Measurements from ENCODE around the gene NTM.

Gene NTM

DNA sequence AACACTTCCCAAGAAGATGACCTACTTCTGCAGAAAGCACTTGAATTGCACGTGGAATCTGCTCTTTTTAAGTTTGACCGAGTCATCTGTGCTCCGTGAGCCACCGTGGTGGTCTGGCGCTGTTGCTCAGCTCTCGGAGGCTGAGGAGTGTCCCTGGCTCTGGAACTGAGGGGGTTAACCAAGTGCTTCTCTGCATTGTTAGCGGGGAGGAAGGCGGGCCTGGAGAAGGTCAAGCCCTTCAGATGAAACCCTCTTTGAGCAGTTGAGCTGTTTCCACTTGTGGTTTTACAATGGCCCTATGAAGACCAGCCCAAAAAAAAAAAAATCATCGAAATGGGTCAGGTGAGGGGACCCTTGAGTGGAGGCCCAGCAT lies 286.4 kb downstream of the NTM start:
- DNase-seq = no peak

GRCh38 chr11:131658414-131658813 lies 288.0 kb downstream of the NTM start:
- no peak for DNase-seq

DNA sequence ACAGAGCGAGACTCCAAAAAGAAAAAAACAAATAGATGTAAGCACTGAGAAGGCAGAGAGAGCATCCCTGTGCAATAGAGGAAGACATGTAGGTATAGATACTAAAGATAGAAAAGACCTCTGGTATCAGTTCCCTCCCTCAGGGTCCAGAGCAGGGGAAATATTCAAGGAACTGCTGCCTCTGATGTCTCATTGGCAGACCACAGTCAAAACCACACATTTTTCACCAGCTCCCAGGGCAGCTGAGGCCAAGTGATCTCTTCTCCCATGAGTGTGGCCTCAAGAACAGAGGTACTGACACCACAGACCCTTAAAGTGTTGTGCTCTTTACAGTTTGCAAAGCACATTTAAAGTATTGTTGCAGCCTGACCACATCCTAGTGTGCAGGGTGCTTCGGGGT lies 288.5 kb downstream of the NTM start:
- no peak for DNase-seq

DNA sequence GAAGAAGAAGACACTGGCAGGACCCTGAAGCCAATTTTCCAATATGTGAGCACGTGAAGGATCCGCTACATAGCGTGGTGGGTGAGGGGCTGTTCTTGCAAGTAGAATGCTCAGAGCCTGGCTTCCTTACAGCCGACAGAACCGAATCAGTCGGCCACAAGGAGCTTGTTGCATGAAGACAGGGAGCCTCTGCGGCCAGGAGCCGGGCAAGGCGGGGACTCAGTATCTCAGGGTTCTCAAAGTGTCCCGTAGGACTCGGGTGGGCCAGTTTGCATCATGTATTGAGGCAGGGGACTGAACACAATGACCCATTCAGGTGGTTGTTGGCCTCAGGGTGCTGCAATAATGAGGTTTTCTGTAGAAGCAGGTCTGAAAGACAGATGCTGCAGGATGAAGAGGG lies 289.5 kb downstream of the NTM start:
- no peak for DNase-seq

DNA sequence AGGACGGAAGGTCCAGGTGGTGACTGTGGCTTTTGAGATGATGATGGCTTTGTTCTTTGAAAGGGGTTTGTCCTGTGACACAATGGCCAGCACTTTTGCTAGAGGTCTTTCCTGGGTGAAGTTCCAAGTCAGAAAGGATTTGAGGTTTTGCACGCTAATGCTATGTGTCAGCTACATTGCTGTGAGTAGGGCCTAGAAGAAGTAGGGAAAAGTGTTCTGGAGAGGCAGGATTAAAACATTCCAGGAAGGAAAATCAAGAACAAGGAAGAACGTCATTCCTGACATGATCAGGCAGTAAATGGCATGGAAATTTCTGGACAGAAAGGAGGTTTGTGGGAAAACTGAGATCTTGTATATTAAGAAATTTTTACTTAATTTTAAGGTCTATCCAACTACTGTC lies 290.7 kb downstream of the NTM start:
- DNase-seq = no peak

- DNase-seq = peak; percentile 69
Observed at GRCh38 chr11:131662317-131662972, 292.0 kb downstream of the NTM start.

DNA sequence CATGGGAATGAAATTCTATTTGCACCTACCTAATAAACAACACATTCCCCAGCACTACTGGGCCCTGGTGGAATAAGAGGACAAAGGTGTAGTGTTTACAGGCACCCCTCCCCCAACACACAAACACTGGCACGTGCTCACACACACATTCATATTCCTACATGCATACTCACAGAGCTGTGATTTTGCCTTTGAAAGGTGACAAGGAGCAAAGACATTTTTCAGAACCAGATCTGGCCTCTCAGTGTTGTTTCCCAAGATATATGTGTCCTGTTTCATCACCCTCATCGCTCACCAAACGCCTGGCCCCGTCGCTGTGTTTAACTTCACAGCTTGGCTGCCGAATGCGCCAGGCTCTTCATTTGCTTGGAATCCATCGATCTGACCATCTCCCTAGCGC lies 292.6 kb downstream of the NTM start:
- no peak for DNase-seq

GRCh38 chr11:131663405-131664200 lies 293.2 kb downstream of the NTM start:
- no peak for DNase-seq

DNA sequence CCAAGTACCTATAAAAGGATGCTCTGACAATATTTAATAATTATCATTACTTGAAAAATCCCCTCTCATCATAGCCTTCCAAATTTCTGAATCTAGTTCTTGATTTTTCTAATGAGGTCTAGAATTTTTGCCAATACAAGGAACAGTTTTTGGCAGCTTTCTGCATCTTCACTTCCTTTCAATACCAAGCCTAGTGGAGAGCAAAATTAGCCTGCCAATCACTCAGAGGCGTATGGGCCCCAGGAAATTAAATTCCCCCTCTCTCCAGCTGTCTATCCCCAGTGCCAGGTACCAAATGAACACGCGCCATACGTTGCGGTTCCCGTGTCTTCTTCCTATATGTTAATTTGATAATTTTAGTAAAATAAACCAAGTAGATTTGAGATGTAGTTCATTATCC lies 293.9 kb downstream of the NTM start:
- no peak for DNase-seq

- no peak for DNase-seq
Observed at GRCh38 chr11:131664816-131665215, 294.4 kb downstream of the NTM start.

DNA sequence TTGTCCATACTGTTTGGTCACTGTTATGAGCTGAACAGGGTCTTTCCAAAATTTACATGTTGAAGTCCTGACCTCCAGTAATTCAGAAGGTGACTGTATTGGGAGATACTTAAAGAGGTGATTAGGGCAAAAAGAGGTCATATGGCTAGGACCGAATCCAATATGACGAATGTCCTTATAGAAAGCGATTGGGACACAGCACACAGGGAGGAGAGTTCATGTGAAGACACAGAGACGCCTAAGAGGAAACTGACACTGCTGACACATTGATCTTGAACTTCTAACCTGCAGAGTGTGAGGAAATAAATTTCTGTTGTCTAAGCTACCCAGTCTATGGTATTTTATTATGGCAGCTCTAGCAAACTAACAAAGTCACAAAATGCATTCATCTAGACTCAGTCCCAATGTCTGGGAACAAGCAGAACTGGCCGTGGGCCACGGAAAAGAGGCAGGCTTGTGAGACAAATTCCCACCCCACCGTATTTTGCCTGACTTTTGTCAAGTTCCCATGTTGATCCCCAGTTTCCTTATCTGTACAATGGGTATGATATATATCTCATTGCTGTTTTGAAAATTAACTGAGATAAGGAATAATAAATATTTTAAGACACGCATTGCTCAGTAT lies 295.0 kb downstream of the NTM start:
- no peak for DNase-seq

GRCh38 chr11:131666006-131666405 lies 295.6 kb downstream of the NTM start:
- no peak for DNase-seq

DNA sequence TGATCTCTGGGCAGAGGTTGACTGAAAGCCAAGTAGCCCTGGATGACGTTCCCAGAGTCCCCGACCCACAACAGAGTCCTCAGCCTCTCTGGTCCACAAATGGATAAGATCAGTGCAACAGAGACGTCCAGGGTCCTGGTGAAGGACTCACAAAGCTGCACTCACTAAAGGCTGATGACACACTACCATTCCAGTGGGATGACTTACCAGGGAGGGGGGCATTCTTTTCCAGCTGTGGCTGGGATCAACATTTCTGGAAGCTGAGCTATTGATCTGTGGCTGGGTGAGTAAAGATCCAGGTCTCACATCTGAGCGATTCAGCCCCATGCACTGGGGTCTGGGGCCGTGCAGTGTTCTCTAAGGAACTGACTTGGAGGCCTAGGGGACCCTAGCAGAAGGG lies 296.2 kb downstream of the NTM start:
- no peak for DNase-seq

GRCh38 chr11:131667566-131667965 lies 297.2 kb downstream of the NTM start:
- DNase-seq = no peak

DNA sequence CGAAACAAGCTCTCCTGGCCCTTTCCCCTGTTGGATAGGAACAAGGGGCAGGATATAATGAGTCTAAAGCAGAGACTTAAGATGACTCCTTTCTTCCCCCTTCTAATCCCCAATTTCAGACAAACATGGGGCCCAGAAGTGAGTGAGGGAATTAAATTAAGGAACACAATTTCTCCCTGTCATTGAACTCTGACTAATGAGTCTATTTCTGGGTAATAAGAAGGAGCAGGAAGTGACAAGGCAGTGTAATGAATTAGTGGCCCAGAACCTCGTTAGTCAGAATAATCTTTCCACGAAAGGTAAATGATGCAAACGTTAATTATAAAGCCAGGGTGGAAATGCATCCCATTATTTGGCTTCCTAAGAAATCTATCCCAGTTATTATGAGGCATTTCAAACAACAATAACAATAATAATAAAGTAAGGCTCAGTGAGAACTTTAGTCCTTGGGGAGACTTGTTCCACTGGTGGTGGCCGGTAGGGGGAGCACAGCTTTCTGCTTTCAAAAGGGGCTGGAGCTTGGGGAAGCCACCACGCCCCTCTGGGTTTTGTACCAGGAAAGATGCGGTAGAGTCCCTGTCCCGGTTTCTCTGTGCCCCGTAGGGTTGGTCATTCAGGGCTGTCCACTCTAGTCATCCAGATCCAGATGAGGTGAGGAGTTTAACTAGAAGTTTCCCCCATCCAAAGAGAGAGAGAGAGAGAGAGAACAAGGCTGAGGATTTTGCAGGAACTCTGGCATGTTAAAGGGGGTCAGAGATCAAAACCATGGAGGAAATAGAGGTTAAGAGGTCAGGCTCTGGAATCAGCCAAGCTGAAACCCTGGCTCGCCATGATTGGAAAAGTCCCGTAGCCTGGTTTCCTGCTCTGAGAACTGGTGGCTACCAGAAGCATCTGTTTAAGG lies 298.3 kb downstream of the NTM start:
- peak; percentile 72 for DNase-seq

- DNase-seq = no peak
Observed at GRCh38 chr11:131669401-131669780, 299.0 kb downstream of the NTM start.

- DNase-seq = no peak
Observed at GRCh38 chr11:131670876-131671275, 300.5 kb downstream of the NTM start.

DNA sequence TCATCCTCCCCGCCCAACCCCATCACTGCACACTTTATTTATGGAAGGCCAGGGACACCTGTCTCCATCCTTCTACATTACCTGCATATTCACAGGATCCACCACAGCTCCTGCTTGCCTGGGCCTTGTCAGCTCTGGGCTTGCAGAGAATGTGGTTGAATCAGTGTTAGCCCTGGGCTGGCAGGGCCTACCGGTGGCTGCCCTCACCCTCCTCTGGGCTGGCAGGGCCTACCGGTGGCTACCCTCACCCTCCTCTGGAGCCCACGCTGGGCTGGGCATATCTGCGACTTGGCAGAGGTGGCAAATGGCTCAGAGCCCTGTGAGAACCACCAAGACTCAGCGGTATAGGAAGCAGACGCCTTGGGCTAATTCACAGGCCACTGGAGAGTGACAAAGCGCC lies 300.9 kb downstream of the NTM start:
- no peak for DNase-seq

DNA sequence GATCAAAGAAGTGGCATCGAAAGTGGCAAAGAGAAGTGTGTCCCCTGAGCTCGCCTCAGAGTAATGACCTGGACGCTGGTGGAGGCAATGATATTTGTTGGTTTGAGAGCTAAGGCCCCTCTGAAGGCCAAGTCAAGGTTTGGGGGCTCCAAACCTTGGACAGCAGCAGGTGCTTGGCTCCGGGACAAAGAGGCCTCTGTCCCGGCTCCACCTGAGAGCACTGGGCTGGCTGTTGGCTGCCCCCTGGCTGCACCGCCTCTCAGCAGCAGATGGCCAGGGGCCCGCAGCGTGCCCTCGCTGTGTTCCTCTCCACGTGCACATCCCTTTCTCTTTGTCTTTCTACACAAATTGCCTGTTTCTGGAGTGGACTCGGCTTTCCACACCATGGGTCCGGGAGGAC lies 301.3 kb downstream of the NTM start:
- DNase-seq = no peak

- DNase-seq = no peak
Observed at GRCh38 chr11:131672191-131672590, 301.8 kb downstream of the NTM start.

DNA sequence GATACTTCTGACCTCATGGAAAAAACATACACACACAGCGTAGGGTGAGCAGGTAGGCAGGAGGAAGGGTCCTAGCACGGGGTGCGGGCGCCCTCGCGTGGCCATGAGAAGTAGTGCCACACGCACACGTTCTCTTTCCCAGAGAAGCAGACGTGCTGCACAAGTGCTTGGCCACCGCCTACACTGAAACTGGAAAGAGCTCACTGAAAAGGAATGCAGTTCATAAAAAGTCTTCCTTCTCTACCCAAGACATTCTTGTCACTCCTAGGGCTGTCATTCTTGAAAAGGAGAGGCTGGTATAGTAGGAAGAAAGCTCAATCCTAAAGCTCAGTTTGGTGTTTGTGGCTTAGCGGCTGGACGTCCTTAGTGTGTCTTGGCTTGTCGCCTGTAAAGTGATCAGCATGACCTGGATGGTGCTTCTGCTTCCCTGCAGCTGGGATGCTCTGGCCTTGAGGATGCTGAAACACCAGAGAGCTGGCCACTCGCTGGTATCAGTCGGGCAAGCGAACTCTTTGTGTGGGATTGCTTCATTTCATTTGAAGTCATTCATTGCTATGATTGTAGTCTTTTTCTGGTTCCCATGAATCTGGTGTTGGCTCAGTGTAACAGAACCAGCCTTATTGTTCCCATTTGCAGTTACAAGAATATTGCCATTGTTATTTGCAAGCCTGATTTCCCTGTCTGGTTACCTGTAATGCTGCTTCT lies 303.8 kb downstream of the NTM start:
- DNase-seq = peak; percentile 60

- no peak for DNase-seq
Observed at GRCh38 chr11:131675121-131675888, 304.9 kb downstream of the NTM start.
